Upper lobe of left lung (tissue), 6 donors: ENCODE data around the gene COMMD2. TPM values are rescaled to one million over a fixed set of nuclear protein-coding genes. Genes with fewer than 3 reads are reported as not detected.

Experiments used
- ATAC-seq, 2 donors: fragments of 200-7000 bp; cut with Tn5 transposase; one replicate each; pipeline ENCODE4 v1.9.1; 2022; ENCODE audit warnings: mild to moderate bottlenecking in 2 of 2, moderate library complexity in 2 of 2; ENCODE audit not compliant: low FRiP score in 2 of 2
- DNase-seq, 2 donors: peaks; one replicate each; pipeline ENCODE4 v3.0.0-alpha.2; 2019 to 2020
- H3K27ac ChIP-seq, 4 donors: fragments of 200-600 bp; sonication (generic); one replicate each; pipeline ENCODE4 v1.5.1; 2016 to 2019
- H3K27me3 ChIP-seq, 4 donors: fragments of 200-600 bp; sonication (generic); one replicate each; pipeline ENCODE4 v1.5.1; 2017 to 2019
- H3K36me3 ChIP-seq, 4 donors: fragments of 200-600 bp; sonication (generic); one replicate each; pipeline ENCODE4 v1.5.1; 2016 to 2019
- H3K4me1 ChIP-seq, 4 donors: fragments of 200-600 bp; sonication (generic); one replicate each; pipeline ENCODE4 v1.5.1; 2018 to 2019
- H3K4me3 ChIP-seq, 4 donors: fragments of 200-600 bp; sonication (generic); one replicate each; pipeline ENCODE4 v1.5.1; 2017 to 2019; ENCODE audit warnings: mild to moderate bottlenecking in 2 of 4, moderate library complexity in 1 of 4
- H3K9me3 ChIP-seq, 4 donors: fragments of 200-600 bp; sonication (generic); one replicate each; pipeline ENCODE4 v1.5.1; 2018 to 2019
- EP300 ChIP-seq, 4 donors: sonication (generic); formaldehyde crosslinking; IDR thresholded peaks; one replicate each; pipeline ENCODE4 v1.5.1; 2017; ENCODE audit warnings: antibody characterized with exemption in 4 of 4, control low read depth in 2 of 4
- POLR2A ChIP-seq, 4 donors: fragments of 450-650 bp; IDR thresholded peaks; one replicate each; pipeline ENCODE4 v1.5.1; 2016 to 2017; ENCODE audit warnings: antibody characterized with exemption in 4 of 4, mild to moderate bottlenecking in 2 of 4
- POLR2AphosphoS5 ChIP-seq, 2 donors: sonication (generic); formaldehyde crosslinking; IDR thresholded peaks; one replicate each; pipeline ENCODE4 v1.5.1; 2017; ENCODE audit warnings: antibody characterized with exemption in 2 of 2
- WGBS, 2 donors: methylation state at CpG; one replicate each; pipeline ENCODE4 v1.1.5; 2017 to 2018; 5-methylcytosine and 5-hydroxymethylcytosine counted together
- total RNA-seq, 6 donors: library from RNA; depleted of rRNA in 4 of 6; stranded (reverse); fragments of >200 nt in 4 of 6; gene quantifications; one replicate each; pipeline versions ENCODE4 v1.1.0 to v1.2.1, GENCODE V29; 2016 to 2021
- TF ChIP-seq, protein P1 (sequence below), 6 experiments: fragments of 450-650 bp in 4 of 6; fragments of 200-600 bp in 2 of 6; sonication (generic) in 2 of 6; IDR thresholded peaks; one replicate each; pipeline ENCODE4 v1.5.1; 2016 to 2019; ENCODE audit warnings: antibody characterized with exemption in 6 of 6
- donor health status: DM: no; HTN: no; CAD: no; lungs with moderate emphysema.
- donor health status: DM: no; HTN: yes; CAD: no; lungs with severe emphysema.

COMMD2 gene
- total RNA-seq, 6 donors from 2014 or later: 11.5 to 44.0 (median 39.4) TPM

- Histone ChIP-seq H3K4me1 (peaks cover 0 to 6% (median 3%) of the 10 kb centered on the region in 4 donors), H3K36me3 (no peaks in the 10 kb centered on the region), H3K27ac (peak overlapping the region in 1 of 4 donors; percentile 20), H3K9me3 (no peaks in the 10 kb centered on the region), H3K27me3 (no peaks in the 10 kb centered on the region), H3K4me3 (peak overlapping the region in 2 of 4 donors; percentile 16 to 18)
- no peak for DNase-seq
- TF ChIP-seq, protein P1, sequence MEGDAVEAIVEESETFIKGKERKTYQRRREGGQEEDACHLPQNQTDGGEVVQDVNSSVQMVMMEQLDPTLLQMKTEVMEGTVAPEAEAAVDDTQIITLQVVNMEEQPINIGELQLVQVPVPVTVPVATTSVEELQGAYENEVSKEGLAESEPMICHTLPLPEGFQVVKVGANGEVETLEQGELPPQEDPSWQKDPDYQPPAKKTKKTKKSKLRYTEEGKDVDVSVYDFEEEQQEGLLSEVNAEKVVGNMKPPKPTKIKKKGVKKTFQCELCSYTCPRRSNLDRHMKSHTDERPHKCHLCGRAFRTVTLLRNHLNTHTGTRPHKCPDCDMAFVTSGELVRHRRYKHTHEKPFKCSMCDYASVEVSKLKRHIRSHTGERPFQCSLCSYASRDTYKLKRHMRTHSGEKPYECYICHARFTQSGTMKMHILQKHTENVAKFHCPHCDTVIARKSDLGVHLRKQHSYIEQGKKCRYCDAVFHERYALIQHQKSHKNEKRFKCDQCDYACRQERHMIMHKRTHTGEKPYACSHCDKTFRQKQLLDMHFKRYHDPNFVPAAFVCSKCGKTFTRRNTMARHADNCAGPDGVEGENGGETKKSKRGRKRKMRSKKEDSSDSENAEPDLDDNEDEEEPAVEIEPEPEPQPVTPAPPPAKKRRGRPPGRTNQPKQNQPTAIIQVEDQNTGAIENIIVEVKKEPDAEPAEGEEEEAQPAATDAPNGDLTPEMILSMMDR (IDR thresholded peaks at IDR 0.05): no peak
- TF ChIP-seq POLR2AphosphoS5 (IDR thresholded peaks at IDR 0.05): no peak
- no peak for TF ChIP-seq EP300 (IDR thresholded peaks at IDR 0.05)
- TF ChIP-seq POLR2A (IDR thresholded peaks at IDR 0.05): no peak
- ATAC-seq: no peak
- 69 to 76% methylated on average over 6 of the region's 6 CpGs for WGBS, 2 donors
Observed at GRCh38 chr3:149716984-149717383, 35.3 kb downstream of the COMMD2 start.

- DNase-seq: peak in 1 of 2 donors; percentile 69
- no peaks in the 10 kb centered on the region for H3K27me3 ChIP-seq
- ATAC-seq: peak in 1 of 2 donors; percentile 13
- WGBS, 2 donors: 96 to 97% methylated on average over 11 to 13 of the region's 13 CpGs
- no peak overlapping the region for H3K4me3 ChIP-seq
- H3K36me3 ChIP-seq: no peaks in the 10 kb centered on the region
- H3K9me3 ChIP-seq: no peaks in the 10 kb centered on the region
- TF ChIP-seq EP300 (IDR thresholded peaks at IDR 0.05) (no peak), POLR2AphosphoS5 (IDR thresholded peaks at IDR 0.05) (no peak), POLR2A (IDR thresholded peaks at IDR 0.05) (no peak)
- TF ChIP-seq, protein P1 (IDR thresholded peaks at IDR 0.05): no peak
- H3K4me1 ChIP-seq: peaks cover 0 to 6% (median 3%) of the 10 kb centered on the region in 4 donors
- no peak overlapping the region for H3K27ac ChIP-seq
Observed at GRCh38 chr3:149715247-149715646, 37.0 kb downstream of the COMMD2 start.

DNA sequence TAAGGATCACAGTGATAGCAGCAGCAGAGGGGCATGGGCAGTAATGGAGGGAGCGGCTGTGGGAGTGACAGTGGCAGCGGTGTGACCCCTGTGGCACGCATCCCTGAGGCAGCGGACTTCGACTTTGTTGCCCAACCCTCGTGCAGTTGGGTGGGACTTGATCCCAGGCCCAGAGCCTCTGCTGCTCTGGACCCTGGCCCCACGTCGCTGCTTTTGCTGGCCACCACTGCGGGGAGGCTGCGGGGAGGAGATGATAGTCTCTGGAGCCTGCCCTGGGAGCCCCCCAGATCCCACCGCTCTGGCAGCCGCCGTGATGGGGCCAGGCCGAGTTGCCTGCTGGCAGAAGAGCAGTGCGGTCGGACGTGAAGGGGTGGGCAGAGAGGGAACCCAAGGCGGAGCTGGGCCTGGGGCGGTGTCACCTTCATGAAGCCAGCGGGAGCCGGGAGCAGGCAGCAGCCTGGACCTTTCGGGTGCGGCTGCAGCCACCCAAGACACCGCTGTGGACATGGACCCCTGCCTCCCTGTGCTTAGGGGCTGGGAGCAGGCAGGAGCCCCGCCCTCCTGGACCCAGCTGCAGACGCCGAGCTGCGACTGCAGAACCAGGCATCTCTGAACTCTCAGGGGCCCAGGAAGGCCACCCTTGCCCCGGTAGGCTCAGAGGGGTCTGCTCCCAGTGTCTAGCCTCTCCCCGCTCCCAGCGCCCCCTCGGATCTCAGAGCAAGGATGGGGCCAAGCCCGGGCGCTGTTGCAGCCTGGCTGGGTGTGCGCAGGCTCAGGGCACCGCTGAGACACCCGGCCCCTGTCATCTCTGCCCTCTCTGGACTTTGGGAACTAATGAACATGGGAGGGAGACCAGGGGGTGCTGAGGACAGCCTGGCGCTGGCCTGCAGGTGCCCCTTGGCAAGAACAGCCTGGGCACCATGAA lies 38.3 kb downstream of the COMMD2 start:
- Histone ChIP-seq H3K4me3 (no peak overlapping the region), H3K27ac (no peak overlapping the region), H3K36me3 (no peaks in the 10 kb centered on the region), H3K4me1 (peaks cover 0 to 6% (median 3%) of the 10 kb centered on the region in 4 donors), H3K27me3 (no peaks in the 10 kb centered on the region), H3K9me3 (no peaks in the 10 kb centered on the region)
- WGBS, 2 donors: 94% methylated on average over 24 to 26 of the region's 38 CpGs
- ATAC-seq: peak; percentile 25 to 63
- no peak for TF ChIP-seq EP300 (IDR thresholded peaks at IDR 0.05)
- no peak for TF ChIP-seq POLR2A (IDR thresholded peaks at IDR 0.05)
- TF ChIP-seq POLR2AphosphoS5 (IDR thresholded peaks at IDR 0.05): no peak
- TF ChIP-seq, protein P1 (IDR thresholded peaks at IDR 0.05): no peak
- peak in 1 of 2 donors; percentile 71 for DNase-seq

DNA sequence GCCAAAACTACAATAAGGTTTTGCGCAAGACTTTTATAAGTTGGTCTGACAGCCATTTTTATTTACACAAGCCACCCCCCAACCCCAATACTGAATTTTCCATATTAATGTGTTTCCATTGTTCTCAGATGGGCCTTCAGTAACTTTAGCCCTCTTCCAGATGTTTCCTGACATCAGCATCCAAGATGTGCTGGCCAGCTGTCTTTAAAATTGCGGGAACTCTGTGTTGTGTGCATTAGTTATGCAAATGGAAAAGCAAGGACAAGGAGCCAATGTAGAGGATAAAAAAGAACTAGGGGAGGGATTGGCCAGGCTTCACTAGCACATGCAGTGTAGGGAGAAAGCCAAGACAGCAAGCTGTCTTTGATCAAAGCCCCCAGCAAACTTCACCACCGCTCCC lies 45.4 kb downstream of the COMMD2 start:
- TF ChIP-seq POLR2AphosphoS5 (IDR thresholded peaks at IDR 0.05) (no peak), POLR2A (IDR thresholded peaks at IDR 0.05) (no peak), EP300 (IDR thresholded peaks at IDR 0.05) (no peak)
- TF ChIP-seq, protein P1 (IDR thresholded peaks at IDR 0.05): no peak
- ATAC-seq: no peak
- 72 to 83% methylated on average over 3 of the region's 3 CpGs for WGBS, 2 donors

More for the DNA sequence above, 45.4 kb downstream of the COMMD2 start:
- no peaks in the 10 kb centered on the region for H3K4me1 ChIP-seq
- no peaks in the 10 kb centered on the region for H3K9me3 ChIP-seq
- no peaks in the 10 kb centered on the region for H3K27me3 ChIP-seq
- DNase-seq: no peak
- no peaks in the 10 kb centered on the region for H3K36me3 ChIP-seq
- H3K4me3 ChIP-seq: no peak overlapping the region
- no peak overlapping the region for H3K27ac ChIP-seq
